K562 treated with DMSO at 1 percent for 4 hours (cell line): ENCODE measurements around the gene KDM4D. TPM values are rescaled to one million over a fixed set of nuclear protein-coding genes. Genes with fewer than 3 reads are reported as not detected.

Experiments
- total RNA-seq: library from RNA; unstranded; fragments of 300-600 nt; gene quantifications from 2 replicates; pipeline ENCODE4 v1.2.3, GENCODE V29; 2022; ENCODE audit not compliant: insufficient read depth

KDM4D gene
- 1.3 and 2.2 TPM in 2 replicates for total RNA-seq

DNA sequence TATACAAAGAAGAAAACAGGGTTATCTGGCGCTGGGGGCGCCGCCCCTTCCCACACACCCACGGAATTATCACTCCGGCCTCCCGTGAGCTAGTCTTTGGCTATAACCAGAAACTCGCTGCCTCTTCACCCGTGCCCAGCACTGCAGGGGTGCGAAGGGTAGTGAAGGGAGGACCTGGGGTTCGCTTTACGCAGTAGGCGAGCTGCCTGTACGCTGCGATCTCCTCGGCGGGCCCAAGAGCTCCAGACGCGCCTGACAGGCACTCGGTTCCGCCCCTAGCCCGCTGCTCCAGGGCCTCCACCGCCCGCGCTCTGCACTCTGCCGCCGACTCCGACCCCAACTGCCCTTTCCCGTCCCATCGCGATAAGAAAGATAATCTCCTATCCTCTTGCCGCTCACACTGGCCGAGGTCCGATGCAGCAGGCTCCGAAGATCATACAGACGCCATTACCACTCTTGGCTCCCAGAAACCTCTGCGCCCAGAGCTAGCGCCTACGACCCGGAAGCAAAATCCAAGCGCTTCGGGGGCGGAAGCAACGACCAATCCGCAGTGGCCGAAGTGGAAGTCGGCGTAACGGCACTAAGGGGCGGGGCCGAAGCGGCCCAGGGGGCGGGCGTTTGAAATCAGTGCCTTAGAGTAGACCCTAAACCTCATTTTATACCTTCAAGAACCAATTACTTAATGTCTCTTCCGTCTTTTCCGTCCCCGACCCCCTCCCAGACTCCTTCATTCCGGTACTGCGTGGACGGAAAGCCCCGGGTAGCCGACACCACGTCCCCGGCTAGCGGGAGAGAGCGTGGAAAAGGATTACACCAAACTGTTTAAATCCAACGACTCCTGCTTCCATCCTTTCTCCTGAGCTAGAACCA, at the start of gene KDM4D, which contains the start of gene CWC15:
TSS of gene KDM4D (plus strand) at position 611 of the 870 bp plus-strand sequence. CDS start 23,664 bp downstream, outside the sequence.
TSS of gene CWC15 (minus strand) at position 458 of the 870 bp plus-strand sequence. CDS start 1,371 bp downstream, outside the sequence.

GRCh38 chr11:95024958-95025357, 51.4 kb downstream of the KDM4D start, which contains the start of gene KDM4E:
Gene KDM4E (plus strand): TSS chr11:95025258. CDS start chr11:95025558, 300 bp downstream.

Other genes with a start within 250 kb of the KDM4D start
- gene AMOTL1, start 205.4 kb upstream of the KDM4D start, total RNA-seq, result 7.8 and 8.6 TPM in 2 replicates
- 30.4 and 34.5 TPM in 2 replicates for gene CWC15, start 153 bp upstream of the KDM4D start, total RNA-seq
- gene KDM4E, start 51.5 kb downstream of the KDM4D start, total RNA-seq, result not detected in 2 replicates
- gene KDM4F, start 75.7 kb downstream of the KDM4D start, total RNA-seq, result not detected in 2 replicates
- 22.8 and 31.3 TPM in 2 replicates for gene SRSF8, start 93.2 kb downstream of the KDM4D start, total RNA-seq
- 1.9 and 3.4 TPM in 2 replicates for gene ENDOD1, start 116.1 kb downstream of the KDM4D start, total RNA-seq